Sigmoid colon (tissue), 4 donors: ENCODE data around the gene ZFHX3.

Source experiments
- EP300 ChIP-seq, 4 donors: sonication (generic); formaldehyde crosslinking; IDR thresholded peaks; one replicate each; pipeline ENCODE4 v1.6.1; 2017; ENCODE audit warnings: antibody characterized with exemption in 4 of 4
- POLR2A ChIP-seq, 2 donors: fragments of 450-650 bp; IDR thresholded peaks; one replicate each; pipeline ENCODE4 v1.6.1; 2016; ENCODE audit warnings: antibody characterized with exemption in 2 of 2, mild to moderate bottlenecking in 2 of 2, moderate library complexity in 2 of 2
- TF ChIP-seq, protein P1 (sequence below), 4 experiments: fragments of 450-650 bp in 3 of 4; fragments of 200-600 bp in 1 of 4; IDR thresholded peaks; one replicate each; pipeline ENCODE4 v1.5.1; 2016 to 2019; ENCODE audit warnings: antibody characterized with exemption in 4 of 4, mild to moderate bottlenecking in 3 of 4, moderate library complexity in 2 of 4

- TF ChIP-seq POLR2A (IDR thresholded peaks at IDR 0.05) = no peak
- TF ChIP-seq, protein P1, sequence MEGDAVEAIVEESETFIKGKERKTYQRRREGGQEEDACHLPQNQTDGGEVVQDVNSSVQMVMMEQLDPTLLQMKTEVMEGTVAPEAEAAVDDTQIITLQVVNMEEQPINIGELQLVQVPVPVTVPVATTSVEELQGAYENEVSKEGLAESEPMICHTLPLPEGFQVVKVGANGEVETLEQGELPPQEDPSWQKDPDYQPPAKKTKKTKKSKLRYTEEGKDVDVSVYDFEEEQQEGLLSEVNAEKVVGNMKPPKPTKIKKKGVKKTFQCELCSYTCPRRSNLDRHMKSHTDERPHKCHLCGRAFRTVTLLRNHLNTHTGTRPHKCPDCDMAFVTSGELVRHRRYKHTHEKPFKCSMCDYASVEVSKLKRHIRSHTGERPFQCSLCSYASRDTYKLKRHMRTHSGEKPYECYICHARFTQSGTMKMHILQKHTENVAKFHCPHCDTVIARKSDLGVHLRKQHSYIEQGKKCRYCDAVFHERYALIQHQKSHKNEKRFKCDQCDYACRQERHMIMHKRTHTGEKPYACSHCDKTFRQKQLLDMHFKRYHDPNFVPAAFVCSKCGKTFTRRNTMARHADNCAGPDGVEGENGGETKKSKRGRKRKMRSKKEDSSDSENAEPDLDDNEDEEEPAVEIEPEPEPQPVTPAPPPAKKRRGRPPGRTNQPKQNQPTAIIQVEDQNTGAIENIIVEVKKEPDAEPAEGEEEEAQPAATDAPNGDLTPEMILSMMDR (IDR thresholded peaks at IDR 0.05) = peak in 2 of 4 experiments; percentile 15
- TF ChIP-seq EP300 (IDR thresholded peaks at IDR 0.05) = no peak
These were observed 52.6 kb downstream of the ZFHX3 start for GRCh38 chr16:72995151-72995881.
